Testis (tissue), 5 donors: Measurements from ENCODE around the gene TAC4. TPM values are rescaled to one million over a fixed set of nuclear protein-coding genes. Genes with fewer than 3 reads are reported as not detected.

Experiments
- DNase-seq: peaks from one replicate; pipeline ENCODE4 v3.0.0-alpha.2; 2019
- H3K27ac ChIP-seq, 2 donors: fragments of 200-600 bp; sonication (generic); one replicate each; pipeline ENCODE4 v1.5.1; 2019
- H3K27me3 ChIP-seq: fragments of 200-600 bp; sonication (generic); one replicate; pipeline ENCODE4 v1.5.1; 2019
- H3K36me3 ChIP-seq: fragments of 200-600 bp; sonication (generic); one replicate; pipeline ENCODE4 v1.5.1; 2017; ENCODE audit warnings: low read depth; ENCODE audit errors: missing control alignments
- H3K4me1 ChIP-seq: fragments of 200-600 bp; sonication (generic); one replicate; pipeline ENCODE4 v1.5.1; 2019
- H3K4me3 ChIP-seq, 2 donors: fragments of 200-600 bp; sonication (generic); one replicate each; pipeline ENCODE4 v1.5.1; 2017 to 2019
- H3K9me3 ChIP-seq: fragments of 200-600 bp; sonication (generic); one replicate; pipeline ENCODE4 v1.5.1; 2017
- CTCF ChIP-seq, 3 experiments: fragments of 450-650 bp in 2 of 3; fragments of 200-600 bp in 1 of 3; sonication (generic) in 1 of 3; IDR thresholded peaks; one replicate each; pipeline ENCODE4 v1.5.1; 2016 to 2019; ENCODE audit warnings: antibody characterized with exemption in 3 of 3, mild to moderate bottlenecking in 2 of 3, moderate library complexity in 1 of 3
- POLR2A ChIP-seq: fragments of 450-650 bp; IDR thresholded peaks from one replicate; pipeline ENCODE4 v1.6.1; 2017; ENCODE audit warnings: antibody characterized with exemption, mild to moderate bottlenecking, moderate library complexity
- WGBS, 2 donors: methylation state at CpG; one replicate each; pipeline ENCODE4 v1.1.5; 2018; 5-methylcytosine and 5-hydroxymethylcytosine counted together
- intact Hi-C: fragments of 100-400 bp; cut with DNase I; formaldehyde crosslinking; loops from one replicate; pipeline ENCODE4 v1.15.1; 2023; ENCODE audit warnings: low total_unique reads
- long read RNA-seq, 2 donors: transcript quantifications; one replicate each; lab custom pipeline, GENCODE V29; 2026
- polyA plus RNA-seq: library from polyadenylated mRNA; stranded (reverse); fragments of 350-450 nt; fragmentation: Illumina TruSeq; extraction: RNeasy Lipid Tissue Mini Kit (QIAGEN cat#74804); gene quantifications from one replicate; pipeline ENCODE4 v1.2.3, GENCODE V29; 2014; ENCODE audit warnings: low read depth, low replicate concordance; ENCODE audit not compliant: insufficient read depth
- total RNA-seq, 2 donors: library from RNA; depleted of rRNA; stranded (reverse); fragments of >200 nt; gene quantifications; one replicate each; pipeline ENCODE4 v1.2.3, GENCODE V29; 2016

Gene TAC4, protein sequence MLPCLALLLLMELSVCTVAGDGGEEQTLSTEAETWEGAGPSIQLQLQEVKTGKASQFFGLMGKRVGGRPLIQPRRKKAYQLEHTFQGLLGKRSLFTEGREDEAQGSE
- total RNA-seq (not detected), polyA plus RNA-seq (not detected)
- long read RNA-seq, donor 1: 0 reads
- long read RNA-seq, donor 2: 0 reads

DNA sequence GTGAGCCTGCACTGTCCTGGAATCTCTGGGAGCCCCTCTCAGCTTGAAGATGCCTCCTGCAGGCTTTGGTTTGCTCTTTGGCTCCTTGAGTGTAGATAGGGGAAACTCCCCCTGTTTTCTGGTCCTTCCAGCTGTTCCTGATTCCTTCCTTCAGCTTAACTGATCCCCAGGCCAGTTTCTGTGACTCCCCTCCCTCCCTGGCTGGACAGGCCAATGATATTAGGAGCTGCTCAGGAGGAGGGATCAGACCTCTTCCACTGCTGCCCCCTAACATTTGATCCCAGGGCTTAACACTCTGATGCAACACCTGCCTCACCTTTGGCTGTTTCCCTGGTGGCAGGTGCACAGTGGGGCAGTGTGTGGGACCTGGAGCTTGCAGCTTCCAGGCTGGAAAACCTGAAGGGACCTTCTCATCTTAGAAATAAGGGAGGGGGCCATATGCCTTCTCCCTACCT, at the start of gene TAC4:
Gene TAC4, minus strand, starts transcription at position 51 of the 455 bp plus-strand sequence. CDS start 52 bp downstream, outside the sequence.
- intact Hi-C loops: loop anchor here (5.0 kb wide), 1 partner anchor 281 kb away; no protein-coding TSS in a partner anchor
- H3K4me1 ChIP-seq: peaks cover 17% of the 10 kb centered on the region
- DNase-seq: no peak

DNA sequence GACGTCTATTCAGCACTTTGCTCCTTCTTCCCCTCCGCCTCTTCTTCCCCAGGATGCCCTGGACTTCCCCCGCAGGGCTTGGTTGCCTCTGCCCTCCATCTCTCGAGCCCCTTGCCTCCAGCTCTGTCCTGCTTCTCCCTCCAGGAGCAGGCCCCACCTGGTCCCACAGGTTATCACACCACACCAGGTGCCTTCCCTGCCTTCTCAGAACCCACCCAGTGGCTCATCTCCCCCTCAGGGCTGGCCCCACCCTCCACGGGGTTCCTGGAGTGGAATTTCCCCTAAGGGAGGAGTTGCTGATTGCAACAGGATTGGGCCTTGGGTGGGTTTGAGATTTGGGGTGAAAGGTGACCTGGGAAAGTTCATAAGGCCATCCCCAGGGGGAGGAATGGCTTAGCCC, 49.0 kb upstream of the TAC4 start:
- WGBS, 2 donors: 79 to 86% methylated on average over 5 of the region's 5 CpGs
- Histone ChIP-seq H3K4me3 (no peak overlapping the region), H3K27ac (no peak overlapping the region), H3K27me3 (no peaks in the 10 kb centered on the region), H3K36me3 (no peaks in the 10 kb centered on the region), H3K4me1 (no peaks in the 10 kb centered on the region), H3K9me3 (no peaks in the 10 kb centered on the region)
- no peak for TF ChIP-seq CTCF (IDR thresholded peaks at IDR 0.05)
- TF ChIP-seq POLR2A: no peak
- no peak for DNase-seq
- intact Hi-C loops: no loop called here

More for the DNA sequence above, at the start of gene TAC4:
- Histone ChIP-seq H3K36me3 (no peaks in the 10 kb centered on the region), H3K27me3 (no peaks in the 10 kb centered on the region), H3K4me3 (no peak within 1 kb of the TSS), H3K9me3 (no peaks in the 10 kb centered on the region), H3K27ac (no peak within 1 kb of the TSS)
- TF ChIP-seq POLR2A: no peak

DNA sequence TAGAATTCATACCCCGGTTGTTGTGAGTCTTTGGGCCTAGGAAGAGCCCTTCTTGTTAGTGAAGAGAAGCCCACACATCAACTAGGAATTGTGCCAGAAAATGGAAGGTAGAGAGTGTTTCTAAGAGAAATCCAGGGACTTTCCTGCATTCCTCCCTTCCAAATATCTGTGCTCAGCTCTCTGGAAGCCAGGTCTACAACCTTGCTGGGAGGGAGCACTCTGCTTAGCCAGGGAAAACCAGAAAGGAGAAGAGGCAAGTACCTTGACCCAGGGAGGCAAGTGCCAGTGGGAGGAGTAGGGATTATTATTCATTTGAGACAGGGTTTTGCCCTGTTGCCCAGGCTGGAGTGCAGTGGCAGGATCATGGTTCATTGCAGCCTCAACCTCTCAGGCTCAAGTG, 48.4 kb upstream of the TAC4 start:
- DNase-seq: no peak
- intact Hi-C loops: no loop called here
- 88 to 96% methylated on average over 1 of the region's 1 CpG for WGBS, 2 donors
- no peak for TF ChIP-seq CTCF (IDR thresholded peaks at IDR 0.05)
- TF ChIP-seq POLR2A: no peak
- no peaks in the 10 kb centered on the region for H3K27me3 ChIP-seq
- no peaks in the 10 kb centered on the region for H3K9me3 ChIP-seq
- H3K36me3 ChIP-seq: no peaks in the 10 kb centered on the region
- H3K27ac ChIP-seq: no peak overlapping the region
- H3K4me3 ChIP-seq: no peak overlapping the region
- no peaks in the 10 kb centered on the region for H3K4me1 ChIP-seq

GRCh38 chr17:49895812-49896211, 47.9 kb upstream of the TAC4 start:
- WGBS, 2 donors: 66 to 91% methylated on average over 2 of the region's 2 CpGs
- no peaks in the 10 kb centered on the region for H3K9me3 ChIP-seq
- no peak overlapping the region for H3K4me3 ChIP-seq
- H3K27me3 ChIP-seq: no peaks in the 10 kb centered on the region
- DNase-seq: no peak
- no peak for TF ChIP-seq POLR2A
- TF ChIP-seq CTCF (IDR thresholded peaks at IDR 0.05): no peak
- no peaks in the 10 kb centered on the region for H3K4me1 ChIP-seq
- H3K36me3 ChIP-seq: no peaks in the 10 kb centered on the region
- intact Hi-C loops: no loop called here
- no peak overlapping the region for H3K27ac ChIP-seq

GRCh38 chr17:49894761-49895160, 46.9 kb upstream of the TAC4 start:
- no peak overlapping the region for H3K4me3 ChIP-seq
- DNase-seq: no peak
- H3K27ac ChIP-seq: no peak overlapping the region
- WGBS, 2 donors: 94 to 98% methylated on average over 10 of the region's 10 CpGs
- intact Hi-C loops: no loop called here
- H3K36me3 ChIP-seq: no peaks in the 10 kb centered on the region
- TF ChIP-seq CTCF (IDR thresholded peaks at IDR 0.05) (no peak), POLR2A (no peak)
- H3K9me3 ChIP-seq: no peaks in the 10 kb centered on the region
- H3K27me3 ChIP-seq: no peaks in the 10 kb centered on the region
- no peaks in the 10 kb centered on the region for H3K4me1 ChIP-seq
